ENCODE measurements around the gene PPP1R1A.

PPP1R1A gene

GRCh38 chr12:54588110-54588889 is at the start of gene PPP1R1A:
Gene PPP1R1A, minus strand, starts transcription at chr12:54588659. Its CDS starts 171 bp downstream, at chr12:54588488.
- no peak for DNase-seq

- DNase-seq: no peak
Measured at GRCh38 chr12:54634795-54635194, 46.3 kb upstream of the PPP1R1A start, which contains the start of gene LACRT. Gene LACRT, minus strand, starts transcription at chr12:54634895. Its CDS starts 54 bp downstream, at chr12:54634841.

- DNase-seq: no peak
Measured at GRCh38 chr12:54631988-54632728, 43.7 kb upstream of the PPP1R1A start.

- no peak for DNase-seq
Measured at GRCh38 chr12:54631551-54631950, 43.1 kb upstream of the PPP1R1A start.

GRCh38 chr12:54629925-54630324 is 41.5 kb upstream of the PPP1R1A start:
- DNase-seq: no peak

- no peak for DNase-seq
Measured at GRCh38 chr12:54628186-54628846, 39.9 kb upstream of the PPP1R1A start.

GRCh38 chr12:54627304-54627703 is 38.8 kb upstream of the PPP1R1A start:
- no peak for DNase-seq

GRCh38 chr12:54625598-54625997 is 37.1 kb upstream of the PPP1R1A start:
- DNase-seq: no peak

GRCh38 chr12:54624315-54625279 is 36.1 kb upstream of the PPP1R1A start:
- DNase-seq: no peak

GRCh38 chr12:54622463-54623183 is 34.2 kb upstream of the PPP1R1A start:
- DNase-seq: no peak

- no peak for DNase-seq
Measured at GRCh38 chr12:54616933-54617680, 28.6 kb upstream of the PPP1R1A start.

- no peak for DNase-seq
Measured at GRCh38 chr12:54612225-54612750, 23.8 kb upstream of the PPP1R1A start.

GRCh38 chr12:54611715-54612149 is 23.3 kb upstream of the PPP1R1A start:
- DNase-seq: no peak

GRCh38 chr12:54608769-54609168 is 20.3 kb upstream of the PPP1R1A start:
- no peak for DNase-seq

GRCh38 chr12:54608156-54608555 is 19.7 kb upstream of the PPP1R1A start:
- no peak for DNase-seq

- DNase-seq: no peak
Measured at GRCh38 chr12:54606556-54606955, 18.1 kb upstream of the PPP1R1A start.

GRCh38 chr12:54605138-54605970 is 16.9 kb upstream of the PPP1R1A start:
- DNase-seq: no peak

GRCh38 chr12:54604436-54604835 is 16.0 kb upstream of the PPP1R1A start:
- DNase-seq: no peak

GRCh38 chr12:54603872-54604271 is 15.4 kb upstream of the PPP1R1A start:
- DNase-seq: no peak
